Kidney epithelial cell (primary cell): ENCODE measurements around the gene ERC1. TPM values are rescaled to one million over a fixed set of nuclear protein-coding genes. Genes with fewer than 3 reads are reported as not detected.

Source experiments
- DNase-seq: peaks from one replicate; pipeline ENCODE4 v3.0.0-alpha.2; 2010; ENCODE audit warnings: low read depth
- H3K27me3 ChIP-seq: 2 replicates; pipeline ENCODE4 v1.6.0; 2011; ENCODE audit warnings: low read length; ENCODE audit not compliant: control insufficient read depth, insufficient read depth
- H3K36me3 ChIP-seq: 2 replicates; pipeline ENCODE4 v1.5.1; 2011; ENCODE audit warnings: low read length; ENCODE audit not compliant: control insufficient read depth, insufficient read depth
- H3K4me3 ChIP-seq: 2 replicates; pipeline ENCODE4 v1.5.1; 2011; ENCODE audit warnings: low read depth, mild to moderate bottlenecking, control low read depth, low read length
- total RNA-seq: library from RNA; depleted of rRNA; stranded (reverse); fragments of >200 nt; gene quantifications from 2 replicates; pipeline ENCODE4 v1.2.3, GENCODE V29; 2015
- TF ChIP-seq, protein P1 (sequence below): IDR thresholded peaks from 2 replicates; pipeline ENCODE4 v1.5.1; 2011; ENCODE audit warnings: mild to moderate bottlenecking, moderate library complexity, low read length, control low read depth, inconsistent platforms; ENCODE audit not compliant: insufficient read depth, poor library complexity, severe bottlenecking

Gene ERC1
- total RNA-seq, 1 donor from 2014 or later, result 16.4 TPM

GRCh38 chr12:958588-959123, 32.4 kb upstream of the ERC1 start:
- H3K4me3 ChIP-seq, result no peak overlapping the region
- H3K36me3 ChIP-seq, result no peaks in the 10 kb centered on the region
- H3K27me3 ChIP-seq, result no peaks in the 10 kb centered on the region
- no peak for DNase-seq
- TF ChIP-seq, protein P1, sequence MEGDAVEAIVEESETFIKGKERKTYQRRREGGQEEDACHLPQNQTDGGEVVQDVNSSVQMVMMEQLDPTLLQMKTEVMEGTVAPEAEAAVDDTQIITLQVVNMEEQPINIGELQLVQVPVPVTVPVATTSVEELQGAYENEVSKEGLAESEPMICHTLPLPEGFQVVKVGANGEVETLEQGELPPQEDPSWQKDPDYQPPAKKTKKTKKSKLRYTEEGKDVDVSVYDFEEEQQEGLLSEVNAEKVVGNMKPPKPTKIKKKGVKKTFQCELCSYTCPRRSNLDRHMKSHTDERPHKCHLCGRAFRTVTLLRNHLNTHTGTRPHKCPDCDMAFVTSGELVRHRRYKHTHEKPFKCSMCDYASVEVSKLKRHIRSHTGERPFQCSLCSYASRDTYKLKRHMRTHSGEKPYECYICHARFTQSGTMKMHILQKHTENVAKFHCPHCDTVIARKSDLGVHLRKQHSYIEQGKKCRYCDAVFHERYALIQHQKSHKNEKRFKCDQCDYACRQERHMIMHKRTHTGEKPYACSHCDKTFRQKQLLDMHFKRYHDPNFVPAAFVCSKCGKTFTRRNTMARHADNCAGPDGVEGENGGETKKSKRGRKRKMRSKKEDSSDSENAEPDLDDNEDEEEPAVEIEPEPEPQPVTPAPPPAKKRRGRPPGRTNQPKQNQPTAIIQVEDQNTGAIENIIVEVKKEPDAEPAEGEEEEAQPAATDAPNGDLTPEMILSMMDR, result no peak

- no peak for DNase-seq
- no peaks in the 10 kb centered on the region for H3K27me3 ChIP-seq
- H3K36me3 ChIP-seq, result no peaks in the 10 kb centered on the region
- TF ChIP-seq, protein P1, result no peak
- no peak overlapping the region for H3K4me3 ChIP-seq
Measured at GRCh38 chr12:966724-967123, 24.3 kb upstream of the ERC1 start.

- Histone ChIP-seq H3K27me3 (no peaks in the 10 kb centered on the region), H3K4me3 (no peak overlapping the region), H3K36me3 (no peaks in the 10 kb centered on the region)
- TF ChIP-seq, protein P1, result no peak
- no peak for DNase-seq
Measured at GRCh38 chr12:967641-968040, 23.4 kb upstream of the ERC1 start.

- DNase-seq, result no peak
- H3K4me3 ChIP-seq, result no peak overlapping the region
- TF ChIP-seq, protein P1, result no peak
- no peaks in the 10 kb centered on the region for H3K36me3 ChIP-seq
- no peaks in the 10 kb centered on the region for H3K27me3 ChIP-seq
Measured at GRCh38 chr12:968545-968944, 22.5 kb upstream of the ERC1 start.

GRCh38 chr12:969821-970220, 21.2 kb upstream of the ERC1 start:
- DNase-seq, result no peak
- H3K27me3 ChIP-seq, result no peaks in the 10 kb centered on the region
- no peaks in the 10 kb centered on the region for H3K36me3 ChIP-seq
- TF ChIP-seq, protein P1, result no peak
- H3K4me3 ChIP-seq, result no peak overlapping the region

- TF ChIP-seq, protein P1, result no peak
- no peak for DNase-seq
Measured at GRCh38 chr12:971991-972390, 19.0 kb upstream of the ERC1 start.

More at GRCh38 chr12:971991-972390, 19.0 kb upstream of the ERC1 start:
- H3K36me3 ChIP-seq, result no peaks in the 10 kb centered on the region
- H3K4me3 ChIP-seq, result no peak overlapping the region
- H3K27me3 ChIP-seq, result no peaks in the 10 kb centered on the region
